CD4-positive, alpha-beta T cell (primary cell): ENCODE data around the gene RAB17. TPM values are rescaled to one million over a fixed set of nuclear protein-coding genes. Genes with fewer than 3 reads are reported as not detected.

Experiments used
- ATAC-seq: fragments of 200-7000 bp; cut with Tn5 transposase; one replicate; pipeline ENCODE4 v1.10.0; 2022; ENCODE audit warnings: mild to moderate bottlenecking; ENCODE audit not compliant: poor library complexity
- CTCF ChIA-PET: fragments of 350-600 bp; sonication (Branson Sonifier 250); formaldehyde crosslinking; loops from one replicate; lab custom pipeline; 2021; ENCODE audit warnings: antibody characterized with exemption, inconsistent platforms; lab: Charles Lee
- POLR2A ChIA-PET: fragments of 350-600 bp; sonication (Branson Sonifier 250); formaldehyde crosslinking; loops from one replicate; lab custom pipeline; 2021; ENCODE audit warnings: antibody characterized with exemption, inconsistent platforms; lab: Charles Lee
- DNase-seq, 14 experiments: peaks; one replicate each; pipeline ENCODE4 v3.0.0-alpha.2; 2013 to 2020; ENCODE audit warnings: mixed read lengths in 2 of 14
- H3K27ac ChIP-seq, 2 donors: one replicate each; pipeline versions ENCODE4 v1.5.1 to v1.7.0; 2013; ENCODE audit warnings: low read length in 2 of 2, low read depth in 1 of 2, mild to moderate bottlenecking in 1 of 2
- H3K27me3 ChIP-seq, 2 experiments: 1 replicate in 1 of 2; 2 replicates in 1 of 2; pipeline versions ENCODE4 v1.6.1 to v1.7.0; 2013; ENCODE audit warnings: low read length in 2 of 2, control low read depth in 1 of 2, mild to moderate bottlenecking in 1 of 2, moderate library complexity in 1 of 2; ENCODE audit not compliant: insufficient read depth in 2 of 2, control insufficient read depth in 1 of 2
- H3K36me3 ChIP-seq: one replicate; pipeline ENCODE4 v1.6.1; 2013; ENCODE audit warnings: low read length, control low read depth; ENCODE audit not compliant: insufficient read depth
- H3K4me1 ChIP-seq: one replicate; pipeline ENCODE4 v1.6.1; 2013; ENCODE audit warnings: low read length, control low read depth; ENCODE audit not compliant: insufficient read depth
- H3K4me3 ChIP-seq: one replicate; pipeline ENCODE4 v1.5.1; 2013; ENCODE audit warnings: mild to moderate bottlenecking, low read length, moderate library complexity
- H3K9me3 ChIP-seq, 2 experiments: 1 replicate in 1 of 2; 2 replicates in 1 of 2; pipeline versions ENCODE4 v1.6.1 to v1.7.0; 2013; ENCODE audit warnings: low read length in 2 of 2, mild to moderate bottlenecking in 2 of 2, control low read depth in 1 of 2, moderate library complexity in 1 of 2; ENCODE audit not compliant: control insufficient read depth in 1 of 2, insufficient read depth in 1 of 2
- H3K27ac Mint-ChIP-seq: one replicate; pipeline ENCODE4 v1.8.0; 2020; ENCODE audit warnings: mixed read lengths
- H3K27me3 Mint-ChIP-seq: one replicate; pipeline ENCODE4 v1.8.0; 2021; ENCODE audit warnings: mixed read lengths
- H3K36me3 Mint-ChIP-seq: one replicate; pipeline ENCODE4 v1.8.0; 2021; ENCODE audit warnings: low read depth, mixed read lengths
- H3K4me1 Mint-ChIP-seq: one replicate; pipeline ENCODE4 v1.8.0; 2021; ENCODE audit warnings: low read depth, mixed read lengths
- H3K4me3 Mint-ChIP-seq: one replicate; pipeline ENCODE4 v1.8.0; 2020; ENCODE audit warnings: mild to moderate bottlenecking, mixed read lengths
- H3K9me3 Mint-ChIP-seq: one replicate; pipeline ENCODE4 v1.8.0; 2020; ENCODE audit warnings: mixed read lengths
- CTCF ChIP-seq: fragments of 200-600 bp; IDR thresholded peaks from one replicate; pipeline ENCODE4 v1.8.0; 2022; ENCODE audit warnings: antibody characterized with exemption, mild to moderate bottlenecking
- intact Hi-C, 2 experiments: fragments of 100-400 bp; cut with DNase I in 1 of 2; cut with micrococcal nuclease in 1 of 2; formaldehyde crosslinking; loops; one replicate each; pipeline versions ENCODE4 v1.15.1 to v1.9.0; 2023 to 2025; cut with DNase I, micrococcal nuclease
- total RNA-seq, 174 experiments: library from RNA in 2 of 174; stranded (reverse) in 2 of 174; gene quantifications; one replicate each; pipeline ENCODE4 v1.2.3 and lab custom pipeline; 2021 to 2026

RAB17 gene
- total RNA-seq, 2 experiments from 2014 or later: not detected

GRCh38 chr2:237569041-237569440 is 21.5 kb downstream of the RAB17 start:
- ChIA-PET CTCF (no interaction called here), POLR2A (no interaction called here)
- peaks cover 7% of the 10 kb centered on the region for H3K27me3 Mint-ChIP-seq
- no peak overlapping the region for H3K4me3 Mint-ChIP-seq
- H3K27ac ChIP-seq: no peak overlapping the region
- H3K9me3 Mint-ChIP-seq: no peaks in the 10 kb centered on the region
- no peaks in the 10 kb centered on the region for H3K36me3 Mint-ChIP-seq
- H3K36me3 ChIP-seq: no peaks in the 10 kb centered on the region
- intact Hi-C loops: no loop called here
- peaks cover 5% of the 10 kb centered on the region for H3K4me1 Mint-ChIP-seq
- TF ChIP-seq CTCF: no peak
- H3K4me3 ChIP-seq: no peak overlapping the region
- no peak for DNase-seq
- no peak overlapping the region for H3K27ac Mint-ChIP-seq
- peaks cover 0 to 16% of the 10 kb centered on the region in 2 experiments for H3K9me3 ChIP-seq
- no peak for ATAC-seq
- peaks cover 6% of the 10 kb centered on the region for H3K4me1 ChIP-seq
- peaks cover 0 to 6% of the 10 kb centered on the region in 2 experiments for H3K27me3 ChIP-seq

GRCh38 chr2:237568121-237568660 is 22.3 kb downstream of the RAB17 start:
- intact Hi-C loops: no loop called here
- Mint-ChIP-seq H3K27me3 (peaks cover 7% of the 10 kb centered on the region), H3K27ac (no peak overlapping the region), H3K9me3 (no peaks in the 10 kb centered on the region), H3K4me1 (peaks cover 5% of the 10 kb centered on the region), H3K36me3 (no peaks in the 10 kb centered on the region), H3K4me3 (no peak overlapping the region)
- no peak for DNase-seq
- TF ChIP-seq CTCF: no peak
- Histone ChIP-seq H3K27me3 (peaks cover 0 to 7% of the 10 kb centered on the region in 2 experiments), H3K27ac (no peak overlapping the region), H3K9me3 (peaks cover 0 to 16% of the 10 kb centered on the region in 2 experiments), H3K4me1 (peaks cover 6% of the 10 kb centered on the region), H3K4me3 (no peak overlapping the region), H3K36me3 (no peaks in the 10 kb centered on the region)
- CTCF ChIA-PET: no interaction called here
- POLR2A ChIA-PET: no interaction called here
- ATAC-seq: no peak

- Histone ChIP-seq H3K36me3 (no peaks in the 10 kb centered on the region), H3K9me3 (peaks cover 0 to 16% of the 10 kb centered on the region in 2 experiments), H3K4me3 (no peak overlapping the region), H3K27me3 (peaks cover 0 to 7% of the 10 kb centered on the region in 2 experiments), H3K4me1 (peaks cover 6% of the 10 kb centered on the region), H3K27ac (no peak overlapping the region)
- DNase-seq (no peak), ATAC-seq (no peak)
- H3K4me1 Mint-ChIP-seq: peaks cover 5% of the 10 kb centered on the region
- H3K36me3 Mint-ChIP-seq: no peaks in the 10 kb centered on the region
- ChIA-PET CTCF (no interaction called here), POLR2A (no interaction called here)
- TF ChIP-seq CTCF: no peak
- intact Hi-C loops: no loop called here
- H3K27ac Mint-ChIP-seq: no peak overlapping the region
- H3K4me3 Mint-ChIP-seq: no peak overlapping the region
- peaks cover 11% of the 10 kb centered on the region for H3K27me3 Mint-ChIP-seq
- H3K9me3 Mint-ChIP-seq: no peaks in the 10 kb centered on the region
These were observed 23.1 kb downstream of the RAB17 start for GRCh38 chr2:237567276-237568029.
